DMS 273 treated with DMSO at 0.1 percent for 48 hours (cell line): ENCODE measurements around the gene ACCSL.

Experiments
- DNase-seq: peaks from one replicate; lab custom pipeline; 2025; lab: John Stamatoyannopoulos, UW

ACCSL gene

DNA sequence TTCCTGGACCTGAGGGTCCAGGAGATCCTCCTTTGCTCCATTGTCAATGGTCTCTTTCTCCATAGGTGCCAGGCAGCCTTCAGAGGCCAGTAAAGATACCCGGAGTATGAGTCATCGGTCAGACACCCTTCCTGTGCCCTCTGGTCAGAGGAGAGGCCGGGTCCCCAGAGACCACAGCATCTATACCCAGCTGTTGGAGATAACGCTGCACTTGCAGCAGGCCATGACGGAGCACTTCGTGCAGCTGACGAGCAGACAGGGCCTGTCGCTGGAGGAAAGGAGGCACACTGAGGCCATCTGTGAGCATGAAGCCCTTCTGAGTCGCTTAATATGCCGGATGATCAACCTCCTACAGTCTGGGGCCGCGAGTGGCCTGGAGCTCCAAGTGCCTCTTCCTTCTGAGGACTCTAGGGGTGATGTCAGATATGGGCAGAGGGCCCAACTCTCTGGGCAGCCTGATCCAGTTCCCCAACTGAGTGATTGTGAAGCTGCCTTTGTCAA, at the start of gene ACCSL:
Gene ACCSL (plus strand): TSS at position 51 of the 501 bp plus-strand sequence. CDS start 56 bp downstream, at position 107.
- no peak for DNase-seq

DNA sequence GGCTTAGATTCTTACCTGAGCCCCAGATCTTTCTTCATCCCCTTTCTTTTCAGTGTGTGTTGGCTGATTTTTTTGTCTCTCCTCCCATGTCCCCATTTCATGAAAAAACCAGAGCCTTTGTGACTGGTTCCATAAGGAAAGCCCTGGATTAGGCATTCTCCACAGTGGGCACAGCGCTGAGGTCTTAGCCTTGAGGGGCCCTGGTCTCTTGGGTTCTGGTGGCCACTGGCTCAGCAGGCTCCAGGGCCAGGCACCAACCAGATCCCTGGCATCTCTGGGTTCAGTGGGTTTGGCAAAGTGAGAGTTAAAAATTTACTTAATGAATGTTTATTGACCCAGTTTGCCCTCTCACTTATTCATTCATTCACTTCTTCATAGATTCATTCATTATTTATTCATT, 49.5 kb upstream of the ACCSL start:
- no peak for DNase-seq

DNA sequence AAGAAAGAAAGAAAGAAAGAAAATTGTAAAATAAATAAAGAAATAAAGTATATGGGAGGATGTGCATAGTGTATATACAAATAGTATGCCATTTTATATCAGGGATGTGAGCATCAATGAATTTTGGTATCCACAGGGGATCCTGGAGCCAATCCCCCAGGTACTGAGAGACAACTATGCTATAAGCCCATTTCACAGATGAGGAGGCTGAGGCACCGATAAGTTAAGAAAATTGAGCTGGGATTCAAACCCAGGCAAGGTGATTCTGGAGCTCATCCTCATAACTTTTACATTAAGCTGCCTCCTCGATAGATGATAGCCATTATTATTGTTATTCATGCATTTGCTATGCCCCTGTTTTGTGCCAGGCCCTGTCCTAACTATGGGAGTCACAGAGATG, 47.0 kb upstream of the ACCSL start:
- no peak for DNase-seq

DNA sequence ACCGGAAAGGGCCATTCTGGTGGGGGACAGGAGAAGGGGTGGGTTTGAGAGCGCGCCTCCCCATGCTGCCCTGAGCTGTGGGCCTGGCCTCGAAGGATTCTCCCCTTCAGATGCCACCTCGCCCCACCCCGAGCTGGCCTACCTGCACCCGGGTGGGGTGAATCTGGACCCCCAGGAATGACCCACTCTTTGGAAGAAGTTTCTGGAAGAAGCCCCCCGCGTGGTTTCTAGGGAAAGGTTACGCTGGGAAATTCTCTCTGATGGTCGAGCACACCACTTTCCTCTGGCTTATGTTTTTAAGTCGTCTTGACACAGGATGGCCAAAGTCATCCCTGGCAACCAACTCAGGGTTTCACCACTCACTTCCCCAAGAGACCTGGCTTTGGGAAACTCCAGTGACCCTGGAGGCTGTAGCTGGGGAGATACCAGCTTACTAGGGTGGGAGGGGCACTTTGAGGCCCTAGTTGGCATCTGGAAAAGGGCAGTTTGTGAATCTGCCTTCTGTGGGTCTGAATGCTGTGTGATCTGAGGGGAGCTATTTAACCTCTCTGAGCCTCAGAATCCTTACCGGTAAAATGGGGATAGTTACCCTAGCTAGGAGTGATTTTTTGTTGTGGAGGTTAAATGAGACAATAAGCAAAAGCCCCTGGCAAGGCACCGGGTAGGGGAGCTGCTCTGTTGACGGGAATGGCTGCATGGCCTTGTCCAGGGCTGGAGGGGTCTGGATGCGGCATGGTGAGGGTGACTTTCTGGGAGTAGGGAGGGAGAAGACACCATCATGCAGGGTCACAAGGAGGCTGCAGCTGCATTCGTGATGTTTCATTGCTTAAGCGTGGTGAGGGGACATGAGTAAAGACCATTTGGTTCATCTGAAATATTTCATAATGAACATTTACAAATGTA, 45.3 kb upstream of the ACCSL start:
- DNase-seq, result no peak

DNA sequence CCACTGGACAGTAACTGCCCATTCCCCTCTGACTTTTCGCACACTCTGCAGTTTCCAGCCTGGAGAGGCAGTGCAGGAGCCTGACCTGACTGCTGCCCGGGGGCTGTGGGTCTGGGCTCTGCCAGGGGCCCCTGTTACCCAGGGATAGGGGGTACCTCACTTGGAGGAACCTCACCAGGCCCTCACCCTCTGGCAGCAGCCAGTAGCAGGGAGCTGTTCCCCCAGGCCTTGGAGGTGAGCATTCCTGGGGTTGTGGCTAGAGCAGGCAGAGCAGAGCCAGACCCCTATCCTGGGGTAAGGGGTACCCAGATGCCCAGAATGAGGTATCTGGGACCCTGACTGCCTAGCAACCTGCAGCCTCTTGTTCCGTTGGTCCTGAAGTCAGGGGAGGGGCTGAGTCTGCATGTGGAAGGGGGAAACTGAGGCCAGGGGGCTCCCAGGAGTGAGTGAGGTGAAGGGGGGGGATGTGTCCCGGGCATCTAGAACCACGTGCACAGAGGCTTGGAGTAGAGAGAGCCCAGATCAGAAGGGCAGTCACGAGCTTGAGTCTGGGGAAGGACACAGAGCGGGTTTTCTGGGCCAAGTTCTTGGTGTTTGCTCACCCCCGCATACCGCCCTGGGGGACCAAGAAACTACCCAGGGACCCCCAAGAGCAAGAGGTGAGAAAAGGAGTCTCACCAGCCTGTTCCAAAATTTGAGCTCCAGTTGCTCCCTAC, 43.9 kb upstream of the ACCSL start:
- no peak for DNase-seq

DNA sequence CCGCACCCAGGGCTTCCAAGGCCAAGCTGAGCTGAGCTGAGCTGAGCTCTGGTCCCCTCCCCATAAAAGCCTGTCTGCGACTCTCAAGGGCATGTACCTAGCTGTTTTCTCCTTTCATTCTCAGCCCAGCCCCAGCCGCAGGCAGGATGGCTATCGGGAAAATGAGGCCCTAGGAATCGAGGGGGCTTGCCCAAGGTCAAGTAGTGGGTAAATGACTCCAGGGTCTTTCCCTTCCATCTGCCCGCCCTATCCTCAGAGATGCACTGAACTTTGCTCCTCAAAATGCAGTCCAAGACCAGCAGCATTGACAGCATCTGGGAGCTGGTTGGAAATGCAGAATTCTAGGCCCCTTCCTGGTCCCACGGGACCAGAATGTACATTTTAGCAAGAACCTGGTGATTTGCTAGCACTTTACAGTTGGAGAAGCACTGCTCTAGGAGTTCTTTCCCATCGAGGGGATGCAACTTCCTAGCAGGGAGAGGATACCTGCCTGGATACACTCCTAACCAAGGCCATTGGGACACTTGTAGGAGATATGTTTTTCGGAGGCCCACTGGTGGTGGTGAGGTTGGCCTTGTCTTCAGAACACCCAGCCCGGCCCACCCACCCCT, 43.2 kb upstream of the ACCSL start:
- DNase-seq, result no peak

DNA sequence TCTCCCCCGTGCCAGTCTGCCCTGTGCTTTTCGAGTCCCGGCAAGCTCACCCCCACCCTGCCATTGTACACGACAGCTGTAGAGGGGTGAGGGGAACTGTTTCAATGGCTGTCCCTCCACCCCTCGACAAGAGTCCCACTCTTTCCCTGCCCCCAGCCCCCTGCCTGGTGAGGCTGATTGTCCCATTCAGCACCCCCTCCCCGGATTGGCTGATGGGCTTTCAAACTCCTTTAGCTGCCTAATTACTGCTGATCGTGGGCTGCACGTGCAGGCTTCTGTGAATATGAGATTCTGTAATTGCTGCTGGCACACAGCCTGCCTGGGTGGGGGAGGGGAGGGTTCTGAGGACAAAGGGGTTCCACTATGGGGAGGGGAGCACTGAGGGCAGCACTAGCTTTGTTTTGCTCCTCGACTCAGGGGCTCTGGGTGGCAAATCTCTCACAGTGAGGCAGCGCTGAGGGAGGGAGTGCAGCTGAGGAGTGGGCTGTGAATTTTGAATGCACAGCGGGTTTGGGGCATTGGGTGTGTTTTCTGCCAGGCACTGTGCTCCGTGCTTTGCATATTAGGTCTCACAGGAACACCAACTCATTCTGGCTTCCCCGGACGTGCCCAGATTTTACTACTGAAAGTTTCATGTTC, 42.6 kb upstream of the ACCSL start:
- no peak for DNase-seq

DNA sequence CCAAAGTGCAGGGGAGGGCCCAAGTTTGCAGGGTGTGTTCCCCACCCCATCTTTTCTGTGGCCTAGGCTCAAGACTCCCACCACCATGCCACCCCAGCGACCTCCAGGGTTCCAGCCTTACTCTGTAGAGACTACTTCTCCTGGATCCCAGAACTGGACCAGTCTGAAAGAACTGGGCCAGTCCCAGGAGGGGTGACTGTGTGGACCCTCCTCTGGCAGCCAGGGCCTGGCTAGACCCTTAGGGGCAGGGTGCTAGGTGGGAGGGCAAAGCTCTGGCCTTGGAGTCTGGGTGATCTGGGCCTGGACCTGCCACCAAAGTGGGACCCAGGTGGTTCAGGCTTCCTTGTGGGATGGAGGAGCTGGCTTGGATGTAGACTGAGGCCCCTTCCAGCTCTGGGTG, 41.8 kb upstream of the ACCSL start:
- no peak for DNase-seq

DNA sequence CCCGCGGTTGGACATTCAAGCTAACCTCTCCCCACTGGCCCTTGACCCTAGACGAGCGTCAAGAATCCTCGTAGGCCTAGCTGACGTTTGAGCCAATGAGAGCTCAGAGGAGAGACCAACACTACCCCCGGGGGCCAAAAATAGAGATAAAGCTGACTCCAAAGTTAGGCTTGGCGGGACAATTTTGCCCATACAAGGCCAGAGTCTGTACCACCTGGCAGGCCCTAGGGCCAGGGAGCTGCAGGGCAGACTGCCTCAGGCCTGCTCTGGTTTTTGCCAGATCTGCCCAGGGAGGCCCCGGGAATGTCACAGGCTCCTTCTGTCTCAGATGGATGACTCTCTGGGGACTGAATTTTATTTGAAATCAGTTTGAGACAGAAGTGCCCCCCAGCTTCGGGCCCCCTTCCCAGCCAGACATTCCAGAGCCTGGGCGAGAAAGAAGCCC, 40.8 kb upstream of the ACCSL start:
- no peak for DNase-seq

DNA sequence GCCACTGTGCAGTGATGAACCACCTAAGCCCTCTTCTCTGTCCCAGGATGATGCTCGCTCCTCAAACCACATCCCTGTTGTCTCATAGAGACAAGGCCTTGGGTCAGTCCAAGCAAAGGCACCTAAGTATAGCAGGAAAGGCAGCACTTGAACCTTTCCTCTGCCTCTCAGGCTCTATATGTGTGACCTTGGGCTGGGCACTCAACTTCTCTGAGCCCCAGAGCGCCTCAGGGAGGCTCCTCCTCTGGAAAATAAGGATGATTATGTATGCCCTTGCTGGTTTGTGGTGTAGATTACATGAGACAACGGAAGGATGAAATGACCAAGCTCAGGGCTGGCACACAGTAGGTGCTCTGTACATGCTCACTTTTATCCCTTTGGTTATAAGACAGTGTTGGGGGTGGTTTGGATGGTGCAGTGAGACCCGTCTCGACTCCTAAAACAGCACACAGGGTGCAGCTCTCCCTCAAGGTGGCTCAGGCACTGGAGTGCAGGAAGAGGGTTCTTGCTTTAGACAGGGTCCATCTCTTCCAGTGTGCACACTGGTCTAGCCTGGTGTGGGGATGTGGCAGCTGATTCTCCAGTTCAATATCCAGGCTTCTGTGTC, 40.2 kb upstream of the ACCSL start:
- DNase-seq, result no peak

DNA sequence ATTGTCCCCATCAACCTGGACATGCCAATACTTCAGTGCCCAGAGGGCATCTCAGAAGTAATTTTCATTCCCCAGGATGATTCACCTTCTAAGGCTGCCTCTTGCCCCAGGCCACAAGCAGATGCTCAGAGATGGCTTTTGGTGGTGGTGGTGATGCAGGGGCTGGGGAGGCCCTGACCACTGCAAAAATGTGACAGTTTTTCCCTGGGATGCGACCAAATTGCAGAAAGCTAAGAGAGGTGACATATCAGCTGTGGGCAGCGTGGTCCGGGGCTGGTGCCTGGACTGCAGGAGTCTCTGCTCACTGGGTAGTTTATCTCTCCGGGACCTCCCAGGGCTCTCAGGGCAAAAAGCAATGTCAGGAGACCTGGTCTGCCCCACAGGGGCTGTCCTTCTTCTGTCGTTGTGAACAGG, 39.7 kb upstream of the ACCSL start:
- no peak for DNase-seq

DNA sequence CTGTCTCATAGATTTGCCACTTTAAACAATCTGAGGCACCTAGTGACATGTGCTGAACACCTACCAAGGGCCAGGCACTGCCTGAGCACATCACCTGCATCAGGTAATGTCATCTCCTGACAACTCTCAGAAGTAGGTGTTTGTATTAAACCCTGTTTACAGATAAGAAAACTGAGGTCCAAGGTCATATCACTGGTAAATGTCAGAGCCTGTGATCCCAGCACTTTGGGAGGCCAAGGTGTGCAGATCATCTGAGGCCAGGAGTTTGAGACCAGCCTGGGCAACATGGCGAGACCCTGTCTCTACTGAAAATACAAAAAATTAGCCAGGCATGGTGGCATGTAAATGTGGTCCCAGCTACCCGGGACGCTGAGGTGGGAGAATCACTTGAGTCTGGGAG, 39.1 kb upstream of the ACCSL start:
- DNase-seq, result no peak

DNA sequence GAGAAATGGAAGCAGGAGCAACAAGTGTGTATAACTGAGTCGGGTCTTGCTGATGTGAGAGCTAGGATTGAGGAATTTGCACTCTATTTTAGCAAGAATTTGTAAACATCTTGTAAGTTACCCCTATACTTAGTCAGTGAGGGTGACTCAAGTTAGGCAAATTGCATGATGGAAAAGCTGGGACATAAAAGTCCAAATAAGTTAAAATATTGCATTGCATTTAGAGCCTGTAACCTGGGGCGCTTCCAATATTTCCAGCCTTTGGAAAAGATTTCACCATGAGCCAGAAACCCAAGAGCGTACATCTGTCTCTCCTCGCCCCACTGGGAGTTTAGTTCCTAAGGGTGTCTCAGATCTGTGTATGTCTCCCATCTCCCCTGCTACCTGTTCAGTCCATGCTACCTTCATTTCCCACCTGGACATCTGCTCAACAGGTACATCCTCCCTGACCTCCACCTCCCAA, 37.0 kb upstream of the ACCSL start:
- DNase-seq, result no peak

DNA sequence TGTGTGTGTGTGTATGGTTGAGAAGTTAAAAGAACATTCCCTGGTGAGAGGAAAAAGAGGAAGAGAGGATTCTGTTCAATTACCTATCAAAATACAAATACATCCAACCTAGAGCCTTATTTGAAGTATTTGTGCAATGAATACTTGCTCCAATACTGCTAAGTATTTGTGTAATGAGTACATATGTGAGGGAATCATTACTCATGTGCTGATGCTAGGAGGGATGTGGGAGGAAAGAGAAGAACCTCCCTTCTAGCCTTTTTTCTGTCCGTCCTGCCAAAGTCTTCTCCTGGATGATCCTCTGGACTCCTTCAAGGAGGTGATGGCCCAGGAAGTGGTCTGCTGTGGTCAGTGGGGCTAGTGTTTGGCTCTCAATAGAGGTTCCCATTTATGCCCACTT, 36.0 kb upstream of the ACCSL start:
- DNase-seq, result no peak

DNA sequence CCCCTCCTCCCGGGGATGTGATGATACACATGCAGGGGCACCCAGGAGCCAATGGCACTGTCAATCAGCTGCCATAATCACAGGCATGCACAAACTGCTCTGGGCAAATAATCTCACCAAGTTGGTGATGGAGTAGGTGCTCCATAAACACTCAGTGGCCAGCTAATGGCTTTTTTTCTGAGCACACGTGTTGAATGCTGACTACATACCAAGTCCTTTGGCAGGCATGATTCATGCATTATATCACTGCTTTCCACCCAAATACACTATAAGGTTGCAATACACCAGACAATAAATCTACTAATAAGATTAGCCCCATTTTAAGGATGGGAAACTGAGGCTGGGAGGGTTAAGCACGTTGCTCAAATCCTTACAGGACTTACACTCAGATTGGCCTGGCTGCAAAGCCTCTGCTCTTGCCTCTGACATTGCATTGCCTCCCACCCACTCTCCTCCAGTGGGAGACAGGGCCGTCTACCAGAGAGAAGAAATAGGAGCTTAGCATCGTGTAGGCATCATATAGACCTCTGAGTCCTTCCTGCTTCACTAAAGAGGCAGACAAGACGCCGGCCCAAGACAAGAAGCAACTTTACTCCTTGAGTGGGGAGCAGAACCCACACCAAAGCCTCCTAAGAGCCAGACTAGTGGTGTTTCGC, 32.7 kb upstream of the ACCSL start:
- DNase-seq, result no peak

DNA sequence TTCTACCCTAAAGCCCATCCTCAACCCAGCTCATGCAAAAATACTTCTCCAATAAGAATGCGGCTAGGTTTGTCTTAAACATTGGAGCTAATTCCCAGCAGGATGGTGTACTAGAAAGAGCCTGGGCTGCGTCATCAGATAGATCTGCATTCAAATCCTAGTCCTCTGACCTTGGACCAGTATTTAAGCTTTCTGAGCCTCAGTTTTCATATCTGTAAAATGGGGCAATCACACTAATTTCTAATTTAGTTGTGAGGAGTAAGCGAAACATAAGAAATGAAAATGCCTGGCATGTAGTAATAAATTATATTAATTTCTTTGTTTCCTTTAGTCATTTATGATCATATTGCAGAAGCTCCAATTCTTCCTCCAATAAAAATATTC, 32.2 kb upstream of the ACCSL start:
- DNase-seq, result no peak

DNA sequence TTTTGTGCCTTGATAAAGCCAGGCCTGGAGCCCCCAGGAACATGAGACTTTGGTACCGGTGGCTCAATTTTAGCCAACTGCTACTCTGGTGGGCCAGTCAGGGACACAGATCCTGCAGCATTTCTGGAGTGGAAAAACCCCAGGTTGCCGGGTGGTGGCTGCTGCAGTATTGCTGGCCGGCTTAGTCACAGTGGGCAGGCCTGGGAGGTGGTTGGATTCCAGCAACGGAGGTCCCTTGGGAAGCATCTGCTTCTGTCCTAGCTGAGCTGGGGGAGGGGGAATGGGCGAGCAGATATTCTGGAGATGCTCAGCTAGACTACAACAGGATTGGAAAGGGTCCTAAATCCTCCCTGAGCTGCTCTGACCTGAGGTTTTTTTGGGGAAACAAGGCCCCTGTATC, 31.6 kb upstream of the ACCSL start:
- no peak for DNase-seq

DNA sequence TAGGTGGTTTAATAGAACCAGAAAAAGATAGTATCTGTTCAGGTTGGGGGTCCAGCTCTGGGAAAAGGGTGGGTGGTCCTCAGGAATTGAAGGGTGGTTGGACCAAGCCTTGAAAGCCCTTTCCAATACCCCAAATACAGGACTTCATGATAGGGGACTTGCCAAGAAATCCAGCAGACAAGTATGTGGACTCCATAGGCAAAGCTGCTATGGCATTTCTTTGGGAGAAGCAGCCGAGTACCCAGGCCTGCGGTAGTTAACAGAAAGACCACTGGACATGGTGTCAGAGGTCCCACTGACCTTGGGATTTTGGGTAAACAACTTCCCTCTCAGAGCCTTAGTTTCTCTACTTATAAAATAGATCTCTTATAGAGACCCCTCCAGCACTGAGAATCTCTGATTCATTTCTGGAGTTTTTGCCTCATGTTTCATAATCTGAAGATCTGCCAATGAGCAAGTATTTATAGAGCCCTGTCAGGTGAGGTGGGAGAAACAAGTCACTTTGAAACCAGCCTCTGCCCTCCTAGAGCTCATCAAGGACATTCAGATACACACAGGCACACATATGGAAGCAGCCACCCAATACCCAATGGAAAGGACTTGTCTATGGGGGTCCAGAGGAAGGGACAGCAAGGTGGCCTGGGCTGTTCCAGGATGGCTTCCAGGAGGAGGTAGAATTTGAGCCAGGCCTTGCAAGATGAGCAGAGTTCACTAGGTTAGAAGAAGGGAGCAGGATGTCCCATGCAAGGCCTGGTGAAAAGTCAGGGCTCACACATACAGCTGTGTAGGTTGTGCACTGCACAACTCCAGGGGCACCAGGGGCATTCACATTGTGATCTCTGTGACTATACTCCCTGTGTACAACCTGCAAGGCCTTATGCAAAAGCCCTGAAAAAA, 31.0 kb upstream of the ACCSL start:
- no peak for DNase-seq

DNA sequence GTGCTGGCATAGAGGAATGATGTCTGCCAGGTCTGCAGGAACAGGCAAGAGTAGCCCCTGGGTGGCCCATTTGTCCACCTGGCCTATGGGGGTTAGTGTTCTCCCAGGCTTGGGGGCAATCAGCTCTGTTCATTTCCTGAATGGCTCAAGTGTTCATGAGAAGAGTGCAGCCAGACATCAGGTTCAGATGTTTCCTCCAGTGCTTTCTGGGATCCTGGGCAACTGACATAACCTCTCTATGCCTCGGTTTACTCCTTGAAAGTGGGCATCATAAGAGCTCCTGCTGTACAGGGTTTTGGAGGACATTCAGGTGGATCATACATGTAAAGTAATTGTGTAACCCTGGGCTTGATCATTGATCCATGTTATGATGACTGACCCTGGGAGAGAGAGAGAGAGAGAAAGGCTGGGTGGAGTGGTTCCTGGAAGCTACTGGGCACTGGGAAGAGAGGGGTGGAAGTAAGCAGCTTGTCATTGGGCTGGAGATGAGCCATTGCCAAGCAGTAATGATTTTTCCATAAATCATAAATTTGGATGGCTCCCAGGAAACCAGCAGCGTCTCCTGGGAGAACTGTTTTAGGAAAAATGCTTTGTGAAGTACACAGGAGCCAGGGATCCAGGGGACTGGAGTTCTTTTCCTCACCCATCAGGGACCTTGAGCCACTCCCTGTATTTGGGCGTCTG, 30.2 kb upstream of the ACCSL start:
- DNase-seq, result no peak

DNA sequence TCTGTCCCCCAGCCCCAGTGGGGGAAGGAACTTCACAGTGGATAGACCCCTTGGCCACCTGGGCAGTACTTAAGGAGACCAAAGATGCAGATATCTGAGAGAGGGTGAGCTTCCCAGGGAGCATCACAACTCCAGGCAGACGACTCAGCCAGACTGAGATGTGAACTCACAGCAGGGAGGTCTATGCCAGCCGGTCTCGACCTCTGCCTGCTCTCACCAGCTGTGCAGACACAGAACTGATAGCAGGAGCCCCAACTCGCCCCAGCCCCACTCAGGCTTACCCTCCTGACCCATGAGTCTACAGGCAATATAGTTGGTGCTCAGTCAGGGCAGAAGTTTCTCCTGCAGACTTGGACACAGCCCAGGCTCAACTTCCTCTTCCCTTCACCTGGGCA, 29.7 kb upstream of the ACCSL start:
- no peak for DNase-seq
